Effector memory CD8-positive, alpha-beta T cell (primary cell): ENCODE data around the gene DNAJA3.

ENCODE experiments used
- ATAC-seq: fragments of 150-1000 bp; cut with Tn5 transposase; replicated peaks from 2 replicates; pipeline ENCODE4 v1.10.0; 2021; ENCODE audit warnings: mild to moderate bottlenecking, moderate library complexity
- DNase-seq, 3 experiments: peaks; one replicate each; pipeline ENCODE4 v3.0.0; 2021
- H3K27ac Mint-ChIP-seq, 2 donors: one replicate each; pipeline ENCODE4 v1.8.0; 2022; ENCODE audit warnings: mild to moderate bottlenecking in 2 of 2, mixed read lengths in 2 of 2, moderate library complexity in 2 of 2
- H3K27me3 Mint-ChIP-seq, 2 donors: one replicate each; pipeline ENCODE4 v1.8.0; 2022; ENCODE audit warnings: mixed read lengths in 2 of 2
- H3K36me3 Mint-ChIP-seq: one replicate; pipeline ENCODE4 v1.8.0; 2022; ENCODE audit warnings: mild to moderate bottlenecking, moderate library complexity, mixed read lengths; ENCODE audit not compliant: insufficient read depth
- H3K4me1 Mint-ChIP-seq, 2 donors: one replicate each; pipeline ENCODE4 v1.8.0; 2022; ENCODE audit warnings: low read depth in 2 of 2, mixed read lengths in 2 of 2
- H3K4me3 Mint-ChIP-seq, 2 donors: one replicate each; pipeline ENCODE4 v1.8.0; 2022; ENCODE audit warnings: mild to moderate bottlenecking in 2 of 2, mixed read lengths in 2 of 2, moderate library complexity in 2 of 2
- H3K9me3 Mint-ChIP-seq, 2 donors: one replicate each; pipeline ENCODE4 v1.8.0; 2022; ENCODE audit warnings: mixed read lengths in 2 of 2
- total RNA-seq, 9 experiments: gene quantifications; one replicate each; lab custom pipeline; 2026; lab: John Stamatoyannopoulos, UW

Gene DNAJA3
- total RNA-seq: 30.2 to 148 (median 80.1) reads per million in 9 experiments

GRCh38 chr16:4425378-4426020 is at the start of gene DNAJA3:
Gene DNAJA3 (plus strand): TSS chr16:4425868. CDS start chr16:4425882, 14 bp downstream.
- H3K36me3 Mint-ChIP-seq: peaks cover 36% of the 10 kb centered on the region
- DNase-seq: peak; percentile 90 to 92 (median 91)
- H3K27me3 Mint-ChIP-seq: no peaks in the 10 kb centered on the region
- H3K4me1 Mint-ChIP-seq: peaks cover 18 to 20% of the 10 kb centered on the region in 2 donors
- H3K9me3 Mint-ChIP-seq: no peaks in the 10 kb centered on the region
- ATAC-seq: peak; percentile 85
- peak within 1 kb of the TSS; percentile 98 to 99 for H3K27ac Mint-ChIP-seq
- peak within 1 kb of the TSS; percentile 85 to 92 for H3K4me3 Mint-ChIP-seq

- peaks cover 12 to 34% of the 10 kb centered on the region in 2 donors for H3K4me1 Mint-ChIP-seq
- H3K27ac Mint-ChIP-seq: peak overlapping the region in 1 of 2 donors; percentile 41
- no peak overlapping the region for H3K4me3 Mint-ChIP-seq
- DNase-seq (no peak), ATAC-seq (no peak)
- H3K36me3 Mint-ChIP-seq: peaks cover 99% of the 10 kb centered on the region
- H3K9me3 Mint-ChIP-seq: no peaks in the 10 kb centered on the region
- no peaks in the 10 kb centered on the region for H3K27me3 Mint-ChIP-seq
Observed at GRCh38 chr16:4376126-4376892, 49.4 kb upstream of the DNAJA3 start.

- Mint-ChIP-seq H3K36me3 (peaks cover 99% of the 10 kb centered on the region), H3K4me3 (peak overlapping the region in 1 of 2 donors; percentile 29)
Observed at GRCh38 chr16:4376893-4377572, 48.6 kb upstream of the DNAJA3 start.

GRCh38 chr16:4377573-4378154 is 48.0 kb upstream of the DNAJA3 start:
- Mint-ChIP-seq H3K9me3 (no peaks in the 10 kb centered on the region), H3K27me3 (no peaks in the 10 kb centered on the region), H3K4me1 (peaks cover 12 to 29% of the 10 kb centered on the region in 2 donors), H3K4me3 (peak overlapping the region in 1 of 2 donors; percentile 29), H3K27ac (peak overlapping the region in 1 of 2 donors; percentile 92), H3K36me3 (peaks cover 99% of the 10 kb centered on the region)
- DNase-seq: no peak
- no peak for ATAC-seq

More at GRCh38 chr16:4376893-4377572, 48.6 kb upstream of the DNAJA3 start:
- peaks cover 12 to 34% of the 10 kb centered on the region in 2 donors for H3K4me1 Mint-ChIP-seq
- H3K9me3 Mint-ChIP-seq: no peaks in the 10 kb centered on the region
- H3K27ac Mint-ChIP-seq: peak overlapping the region in 1 of 2 donors; percentile 92
- DNase-seq (no peak), ATAC-seq (no peak)
- no peaks in the 10 kb centered on the region for H3K27me3 Mint-ChIP-seq

- H3K27ac Mint-ChIP-seq: peak overlapping the region; percentile 35 to 92
- no peak for ATAC-seq
Observed at GRCh38 chr16:4378161-4378666, 47.5 kb upstream of the DNAJA3 start.

GRCh38 chr16:4378999-4379690 is 46.5 kb upstream of the DNAJA3 start:
- ATAC-seq: no peak
- peaks cover 7 to 22% of the 10 kb centered on the region in 2 donors for H3K4me1 Mint-ChIP-seq
- H3K27ac Mint-ChIP-seq: peak overlapping the region; percentile 35 to 92
- no peaks in the 10 kb centered on the region for H3K9me3 Mint-ChIP-seq
- peaks cover 99% of the 10 kb centered on the region for H3K36me3 Mint-ChIP-seq
- H3K27me3 Mint-ChIP-seq: no peaks in the 10 kb centered on the region
- no peak for DNase-seq
- H3K4me3 Mint-ChIP-seq: peak overlapping the region in 1 of 2 donors; percentile 36

More at GRCh38 chr16:4378161-4378666, 47.5 kb upstream of the DNAJA3 start:
- Mint-ChIP-seq H3K27me3 (no peaks in the 10 kb centered on the region), H3K36me3 (peaks cover 99% of the 10 kb centered on the region), H3K4me1 (peaks cover 7 to 25% of the 10 kb centered on the region in 2 donors), H3K9me3 (no peaks in the 10 kb centered on the region), H3K4me3 (peak overlapping the region in 1 of 2 donors; percentile 36)
- no peak for DNase-seq

GRCh38 chr16:4380119-4381063 is 45.3 kb upstream of the DNAJA3 start:
- Mint-ChIP-seq H3K36me3 (peaks cover 99% of the 10 kb centered on the region), H3K27me3 (no peaks in the 10 kb centered on the region), H3K4me3 (peak overlapping the region; percentile 13 to 51), H3K4me1 (peaks cover 5 to 17% of the 10 kb centered on the region in 2 donors), H3K27ac (peak overlapping the region; percentile 86 to 92), H3K9me3 (no peaks in the 10 kb centered on the region)
- no peak for DNase-seq
- ATAC-seq: peak; percentile 2

GRCh38 chr16:4381072-4381934 is 44.4 kb upstream of the DNAJA3 start:
- Mint-ChIP-seq H3K9me3 (no peaks in the 10 kb centered on the region), H3K4me1 (peaks cover 0 to 13% of the 10 kb centered on the region in 2 donors), H3K27me3 (no peaks in the 10 kb centered on the region), H3K27ac (peak overlapping the region in 1 of 2 donors; percentile 92), H3K4me3 (peak overlapping the region; percentile 13 to 43), H3K36me3 (peaks cover 99% of the 10 kb centered on the region)
- no peak for ATAC-seq
- DNase-seq: no peak

GRCh38 chr16:4381935-4382794 is 43.5 kb upstream of the DNAJA3 start:
- Mint-ChIP-seq H3K27me3 (no peaks in the 10 kb centered on the region), H3K36me3 (peaks cover 100% of the 10 kb centered on the region), H3K4me1 (peaks cover 0 to 11% of the 10 kb centered on the region in 2 donors), H3K4me3 (peak overlapping the region in 1 of 2 donors; percentile 43), H3K9me3 (no peaks in the 10 kb centered on the region), H3K27ac (peak overlapping the region in 1 of 2 donors; percentile 92)
- DNase-seq: no peak
- ATAC-seq: peak; percentile 3

GRCh38 chr16:4382795-4383357 is 42.8 kb upstream of the DNAJA3 start:
- Mint-ChIP-seq H3K36me3 (peaks cover 100% of the 10 kb centered on the region), H3K27me3 (no peaks in the 10 kb centered on the region), H3K9me3 (no peaks in the 10 kb centered on the region), H3K4me3 (peak overlapping the region in 1 of 2 donors; percentile 8), H3K27ac (peak overlapping the region; percentile 58 to 92), H3K4me1 (peaks cover 0 to 10% of the 10 kb centered on the region in 2 donors)
- no peak for DNase-seq
- ATAC-seq: no peak
